Progenitor cell of endocrine pancreas (in vitro differentiated cells): ENCODE data around the gene AKIRIN2. TPM values are rescaled to one million over a fixed set of nuclear protein-coding genes. Genes with fewer than 3 reads are reported as not detected.
A peak's percentile ranks its signal among the peaks of the same experiment; 100 is the strongest.

Source experiments
- DNase-seq: peaks from one replicate; pipeline ENCODE4 v3.0.0; 2021; ENCODE audit warnings: low spot score; ENCODE audit not compliant: unreplicated experiment
- H3K27ac Mint-ChIP-seq: 2 replicates; pipeline ENCODE4 v1.8.0; 2021; ENCODE audit warnings: mild to moderate bottlenecking, moderate library complexity, mixed read lengths
- H3K27me3 Mint-ChIP-seq: 2 replicates; pipeline ENCODE4 v1.8.0; 2021; ENCODE audit warnings: mixed read lengths
- H3K36me3 Mint-ChIP-seq: 2 replicates; pipeline ENCODE4 v1.8.0; 2022; ENCODE audit warnings: mixed read lengths; ENCODE audit not compliant: insufficient read depth
- H3K4me1 Mint-ChIP-seq: 2 replicates; pipeline ENCODE4 v1.8.0; 2021; ENCODE audit warnings: low read depth, mixed read lengths
- H3K4me3 Mint-ChIP-seq: 2 replicates; pipeline ENCODE4 v1.8.0; 2021; ENCODE audit warnings: low read depth, mild to moderate bottlenecking, moderate library complexity, mixed read lengths
- H3K9me3 Mint-ChIP-seq: 2 replicates; pipeline ENCODE4 v1.8.0; 2021; ENCODE audit warnings: low read depth, mixed read lengths
- CTCF ChIP-seq: fragments of 200-600 bp; sonication (generic); IDR thresholded peaks from one replicate; pipeline ENCODE4 v1.5.0; 2021; ENCODE audit warnings: antibody characterized with exemption, mild to moderate bottlenecking; ENCODE audit not compliant: unreplicated experiment
- total RNA-seq: library from RNA; stranded (reverse); gene quantifications from 2 replicates; pipeline ENCODE4 v1.2.1, GENCODE V29; 2021

The AKIRIN2 gene
- total RNA-seq, 1 donor from 2014 or later = 86.3 TPM

- H3K27me3 Mint-ChIP-seq = no peaks in the 10 kb centered on the region
- no peak for DNase-seq
- H3K9me3 Mint-ChIP-seq = no peaks in the 10 kb centered on the region
- H3K36me3 Mint-ChIP-seq = peaks cover 14% of the 10 kb centered on the region
- TF ChIP-seq CTCF = no peak
- H3K27ac Mint-ChIP-seq = peak overlapping the region; percentile 88
- no peak overlapping the region for H3K4me3 Mint-ChIP-seq
- peaks cover 15% of the 10 kb centered on the region for H3K4me1 Mint-ChIP-seq
Measured at GRCh38 chr6:87668013-87668412, 34.0 kb downstream of the AKIRIN2 start.

GRCh38 chr6:87667032-87667431 is 35.0 kb downstream of the AKIRIN2 start:
- H3K36me3 Mint-ChIP-seq = peaks cover 13% of the 10 kb centered on the region
- no peaks in the 10 kb centered on the region for H3K9me3 Mint-ChIP-seq
- H3K27me3 Mint-ChIP-seq = no peaks in the 10 kb centered on the region
- H3K4me3 Mint-ChIP-seq = no peak overlapping the region
- no peak for DNase-seq
- peaks cover 15% of the 10 kb centered on the region for H3K4me1 Mint-ChIP-seq
- no peak for TF ChIP-seq CTCF
- peak overlapping the region; percentile 88 for H3K27ac Mint-ChIP-seq

- no peaks in the 10 kb centered on the region for H3K9me3 Mint-ChIP-seq
- no peak for TF ChIP-seq CTCF
- no peaks in the 10 kb centered on the region for H3K27me3 Mint-ChIP-seq
- peaks cover 9% of the 10 kb centered on the region for H3K36me3 Mint-ChIP-seq
- DNase-seq = no peak
- no peak overlapping the region for H3K4me3 Mint-ChIP-seq
- no peak overlapping the region for H3K27ac Mint-ChIP-seq
- peaks cover 12% of the 10 kb centered on the region for H3K4me1 Mint-ChIP-seq
Measured at GRCh38 chr6:87664921-87665485, 37.0 kb downstream of the AKIRIN2 start.

GRCh38 chr6:87663434-87663833 is 38.6 kb downstream of the AKIRIN2 start:
- H3K36me3 Mint-ChIP-seq = peaks cover 12% of the 10 kb centered on the region
- no peak overlapping the region for H3K4me3 Mint-ChIP-seq
- peak overlapping the region; percentile 40 for H3K27ac Mint-ChIP-seq

GRCh38 chr6:87661503-87661902 is 40.5 kb downstream of the AKIRIN2 start:
- no peak for TF ChIP-seq CTCF
- Mint-ChIP-seq H3K27me3 (no peaks in the 10 kb centered on the region), H3K4me1 (peaks cover under 1% of the 10 kb centered on the region), H3K9me3 (no peaks in the 10 kb centered on the region), H3K4me3 (no peak overlapping the region), H3K27ac (peak overlapping the region; percentile 87), H3K36me3 (peaks cover 9% of the 10 kb centered on the region)
- DNase-seq = no peak

More at GRCh38 chr6:87663434-87663833, 38.6 kb downstream of the AKIRIN2 start:
- Mint-ChIP-seq H3K4me1 (peaks cover 7% of the 10 kb centered on the region), H3K27me3 (no peaks in the 10 kb centered on the region), H3K9me3 (no peaks in the 10 kb centered on the region)
- no peak for DNase-seq
- no peak for TF ChIP-seq CTCF
